CD1c-positive myeloid dendritic cell (primary cell): ENCODE measurements around the gene MID2.
"Not testable (repeated sequence)": the region's sequence is repeated elsewhere in the genome, so short reads cannot be mapped to it uniquely, and the experiment has no call there.

Source experiments
- DNase-seq: peaks from one replicate; pipeline ENCODE4 v3.0.0-alpha.2; 2016; ENCODE audit errors: extremely low spot score

MID2 gene, protein sequence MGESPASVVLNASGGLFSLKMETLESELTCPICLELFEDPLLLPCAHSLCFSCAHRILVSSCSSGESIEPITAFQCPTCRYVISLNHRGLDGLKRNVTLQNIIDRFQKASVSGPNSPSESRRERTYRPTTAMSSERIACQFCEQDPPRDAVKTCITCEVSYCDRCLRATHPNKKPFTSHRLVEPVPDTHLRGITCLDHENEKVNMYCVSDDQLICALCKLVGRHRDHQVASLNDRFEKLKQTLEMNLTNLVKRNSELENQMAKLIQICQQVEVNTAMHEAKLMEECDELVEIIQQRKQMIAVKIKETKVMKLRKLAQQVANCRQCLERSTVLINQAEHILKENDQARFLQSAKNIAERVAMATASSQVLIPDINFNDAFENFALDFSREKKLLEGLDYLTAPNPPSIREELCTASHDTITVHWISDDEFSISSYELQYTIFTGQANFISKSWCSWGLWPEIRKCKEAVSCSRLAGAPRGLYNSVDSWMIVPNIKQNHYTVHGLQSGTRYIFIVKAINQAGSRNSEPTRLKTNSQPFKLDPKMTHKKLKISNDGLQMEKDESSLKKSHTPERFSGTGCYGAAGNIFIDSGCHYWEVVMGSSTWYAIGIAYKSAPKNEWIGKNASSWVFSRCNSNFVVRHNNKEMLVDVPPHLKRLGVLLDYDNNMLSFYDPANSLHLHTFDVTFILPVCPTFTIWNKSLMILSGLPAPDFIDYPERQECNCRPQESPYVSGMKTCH

DNA sequence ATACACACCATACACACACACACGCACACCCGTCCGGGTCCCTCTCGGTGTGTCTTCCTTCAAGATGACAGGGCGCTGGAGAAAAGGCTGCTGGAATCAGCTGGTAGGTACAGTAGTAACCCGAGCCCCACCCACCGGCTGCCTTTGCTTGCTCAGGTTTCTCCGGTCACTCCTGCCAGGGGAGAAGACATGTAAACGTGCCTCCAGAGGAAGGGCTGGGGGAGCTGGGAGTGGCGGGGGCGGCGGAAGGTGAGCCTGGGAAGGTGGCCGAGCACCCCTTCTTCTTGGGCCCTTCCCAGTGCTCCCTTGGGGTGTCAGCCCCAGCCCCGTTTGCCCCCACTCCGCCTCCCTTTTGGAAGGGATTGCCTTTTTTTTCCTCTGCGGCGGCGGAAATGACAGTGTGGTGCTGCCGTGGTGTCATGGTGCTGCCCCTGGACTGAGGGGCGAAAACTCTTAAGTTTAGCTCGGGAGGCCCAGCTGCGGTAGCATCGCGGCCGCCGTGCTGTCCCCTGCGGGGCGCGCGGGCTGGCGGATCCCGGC, at the start of gene MID2:
MID2 (plus strand) TSS at position 169 of the 540 bp plus-strand sequence. CDS start 561 bp downstream, outside the sequence.
- no peak for DNase-seq

DNA sequence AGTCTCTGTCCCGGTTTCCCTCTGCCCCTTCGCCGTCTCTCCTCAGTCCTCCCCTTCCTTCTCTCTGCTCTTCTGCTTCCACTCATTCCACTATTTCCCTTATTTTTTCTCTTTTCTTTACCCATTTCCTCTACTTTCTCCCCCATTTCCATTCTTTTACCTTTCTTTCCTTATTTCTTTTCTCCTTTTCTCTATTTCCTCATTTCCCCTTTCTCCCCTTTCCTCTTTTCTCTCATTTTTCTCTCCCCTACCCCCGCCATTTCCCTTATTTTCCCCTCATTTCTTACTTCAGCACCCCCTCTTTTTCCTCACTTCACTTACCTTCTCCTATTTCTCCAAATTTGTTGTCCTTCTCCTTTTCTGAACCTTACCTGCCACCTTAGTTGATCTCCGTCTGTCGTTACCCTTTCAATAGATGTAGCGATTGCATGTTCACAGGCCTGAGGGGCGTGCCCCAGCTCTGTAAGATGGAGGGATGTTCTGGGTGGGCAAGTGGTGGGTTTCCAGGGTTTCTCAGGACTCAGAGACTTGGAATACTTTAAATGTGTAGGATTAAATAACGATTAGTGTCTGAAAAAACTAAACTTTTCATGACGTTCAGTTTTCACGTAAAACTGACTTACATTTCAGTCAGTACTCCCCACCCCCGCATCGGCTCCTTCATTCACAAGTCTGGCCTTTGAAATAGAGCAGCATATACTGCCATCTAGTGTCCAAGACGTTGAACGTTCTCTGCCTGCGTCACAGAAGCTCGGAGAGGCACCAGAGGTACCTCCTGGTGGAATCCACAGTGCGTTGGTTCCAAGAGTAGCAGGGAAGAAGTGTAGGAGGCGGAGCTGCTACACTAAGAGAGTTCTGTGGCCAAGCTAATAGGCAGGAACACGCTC, 48.8 kb upstream of the MID2 start:
- DNase-seq, result peak; percentile 89

DNA sequence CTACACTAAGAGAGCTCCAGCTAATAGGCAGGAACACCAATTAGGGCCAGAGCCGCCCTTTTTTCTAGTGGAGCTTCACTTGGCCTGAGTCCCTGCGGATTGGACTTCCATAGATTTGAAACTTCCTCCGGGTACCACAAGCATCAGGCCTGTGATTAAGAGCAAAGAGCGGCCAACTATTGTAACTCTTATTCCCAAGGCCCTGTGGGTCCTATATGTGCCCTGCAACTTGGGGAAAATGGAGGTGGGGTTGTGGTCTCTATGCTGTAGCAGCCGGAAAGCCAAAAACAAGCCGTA, 48.2 kb upstream of the MID2 start, which contains the start of gene NCBP2L:
NCBP2L (plus strand) TSS at position 198 of the 297 bp plus-strand sequence. CDS start 16,488 bp downstream, outside the sequence.
- DNase-seq, result no peak

DNA sequence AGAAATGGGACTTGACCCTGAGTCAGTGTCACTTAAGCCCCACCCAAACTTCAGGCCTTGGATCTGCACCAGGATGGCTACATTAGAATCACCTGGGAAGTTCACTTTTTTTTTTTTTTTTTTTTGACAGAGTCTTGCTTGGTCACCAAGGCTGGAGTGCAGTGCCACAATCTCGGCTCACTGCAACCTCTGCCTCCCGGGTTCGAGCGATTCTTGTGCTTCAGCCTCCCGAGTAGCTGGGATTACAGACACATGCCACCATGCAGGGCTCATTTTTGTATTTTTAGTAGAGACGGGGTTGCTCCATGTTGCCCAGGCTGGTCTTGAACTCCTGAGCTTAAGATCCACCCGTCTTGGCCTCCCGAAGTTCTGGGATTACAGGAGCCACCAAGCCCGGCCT, 45.1 kb upstream of the MID2 start:
- DNase-seq, result no peak

DNA sequence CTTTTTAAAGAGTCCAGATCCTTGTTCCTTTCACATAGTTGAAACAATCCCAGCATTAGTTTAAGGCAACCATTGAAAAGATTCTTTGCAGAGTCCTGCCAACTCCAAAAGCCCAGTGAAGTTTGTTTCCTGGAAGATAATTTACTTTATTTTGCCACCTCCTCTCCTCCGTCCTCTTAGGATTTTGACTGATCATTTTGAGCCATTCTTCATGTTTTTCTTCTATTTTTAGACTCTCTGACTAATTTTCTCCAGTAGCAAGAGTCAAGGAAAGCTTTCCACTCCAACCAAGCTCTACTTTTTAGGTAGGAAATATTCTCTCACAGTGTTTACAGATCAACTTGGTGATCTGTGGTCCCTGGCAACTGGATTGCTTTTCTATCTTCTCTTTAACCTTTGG, 37.8 kb upstream of the MID2 start:
- DNase-seq, result no peak

DNA sequence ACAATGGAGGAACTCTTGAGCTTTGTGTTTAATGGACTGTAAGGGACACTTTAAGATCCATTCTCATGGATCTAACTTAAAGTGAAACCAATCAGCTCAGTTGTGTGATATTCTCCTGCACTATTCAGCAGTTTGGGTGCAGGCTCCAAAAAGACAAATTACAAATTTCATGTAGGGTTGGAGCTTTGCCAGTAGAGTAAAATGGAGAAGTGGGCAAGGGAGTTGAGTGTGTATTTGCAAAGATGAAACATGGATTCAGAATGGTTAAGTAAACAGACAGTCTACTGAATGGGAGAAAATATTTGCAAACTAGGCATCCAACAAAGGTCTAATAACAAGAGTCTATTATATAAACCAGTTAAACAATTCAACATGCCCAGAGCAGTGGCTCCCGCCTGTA, 21.2 kb upstream of the MID2 start:
- DNase-seq, result no peak

DNA sequence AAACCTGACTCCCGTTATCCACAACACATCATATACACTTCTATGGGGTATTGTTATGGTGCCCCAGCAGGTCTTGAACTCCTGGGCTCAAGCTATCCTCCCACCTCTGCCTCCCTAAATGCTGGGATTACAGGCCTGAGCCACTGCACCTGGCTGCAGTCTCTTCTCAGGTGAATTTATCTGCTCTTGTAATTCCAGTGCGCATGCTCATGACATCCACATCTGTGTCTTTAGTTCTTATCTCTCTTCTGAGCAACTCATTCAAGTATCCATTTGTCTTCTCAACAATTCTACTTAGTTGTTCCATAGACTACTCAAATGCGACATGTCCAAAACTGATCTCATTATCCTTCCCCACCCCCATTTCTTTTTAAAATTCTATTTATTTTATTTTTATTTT, 20.5 kb upstream of the MID2 start:
- DNase-seq, result no peak

DNA sequence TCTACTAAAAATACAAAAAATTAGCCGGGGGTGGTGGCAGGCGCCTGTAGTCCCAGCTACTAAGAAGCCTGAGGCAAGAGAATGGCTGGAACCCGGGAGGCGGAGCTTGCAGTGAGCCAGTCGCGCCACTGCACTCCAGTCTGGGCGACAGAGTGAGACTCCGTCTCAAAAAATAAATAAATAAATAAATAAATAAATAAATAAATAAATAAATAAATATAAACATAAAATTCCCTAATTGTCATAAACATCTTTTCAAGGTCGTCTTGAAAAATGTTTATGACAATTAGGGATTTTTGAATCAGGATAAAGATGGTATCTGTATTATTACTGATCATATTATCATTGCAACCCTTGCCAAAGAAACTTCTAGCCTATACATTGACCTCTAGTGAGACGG, 15.6 kb upstream of the MID2 start:
- DNase-seq, result not testable (repeated sequence)

DNA sequence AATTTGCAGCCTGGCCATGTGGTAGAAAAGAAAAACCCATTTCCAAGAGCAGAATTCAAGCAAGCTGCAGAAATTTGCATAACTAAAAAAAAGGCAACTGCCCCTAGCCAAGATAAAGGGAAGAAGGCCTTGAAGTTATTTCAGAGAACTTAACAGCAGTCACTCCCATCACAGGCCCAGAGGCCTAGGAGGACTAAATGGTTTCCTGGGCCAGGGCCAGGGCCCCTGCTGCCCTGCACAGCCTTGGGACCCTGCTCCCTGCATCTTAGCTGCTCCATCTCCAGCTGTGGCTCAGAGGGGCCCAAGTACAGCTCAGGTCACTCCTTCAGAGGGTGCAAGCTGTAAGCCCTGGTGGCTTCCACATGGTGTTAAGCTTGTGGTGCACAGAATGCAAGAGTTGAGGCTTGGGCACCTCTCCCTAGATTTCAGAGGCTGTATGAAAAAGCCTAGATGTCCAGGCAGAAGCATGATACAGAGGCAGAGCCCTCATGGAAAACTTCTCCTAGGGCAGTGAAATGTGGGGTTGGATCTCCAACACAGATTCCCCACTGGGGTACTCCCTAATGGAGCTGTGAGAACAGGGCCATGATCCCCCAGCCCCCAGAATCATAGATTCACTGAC, 6.7 kb upstream of the MID2 start:
- no peak for DNase-seq

DNA sequence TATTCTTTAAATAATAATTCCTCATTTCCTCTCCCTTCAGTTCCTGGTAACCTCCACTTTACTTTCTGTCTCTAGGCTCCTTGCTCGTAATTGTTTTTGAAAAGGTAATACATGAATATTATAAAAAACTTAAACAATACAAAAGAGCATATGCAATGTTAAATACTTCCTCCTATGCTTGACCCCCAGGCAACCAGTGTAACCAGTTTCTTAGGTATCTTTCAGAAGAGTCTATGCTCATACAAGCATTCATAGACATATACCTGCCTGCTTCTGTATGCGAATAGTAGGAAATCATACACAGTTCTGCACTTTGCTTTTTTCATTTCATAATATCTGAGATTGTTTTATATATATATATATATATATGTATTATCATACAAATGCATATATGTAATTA, 2.6 kb upstream of the MID2 start:
- DNase-seq, result no peak

DNA sequence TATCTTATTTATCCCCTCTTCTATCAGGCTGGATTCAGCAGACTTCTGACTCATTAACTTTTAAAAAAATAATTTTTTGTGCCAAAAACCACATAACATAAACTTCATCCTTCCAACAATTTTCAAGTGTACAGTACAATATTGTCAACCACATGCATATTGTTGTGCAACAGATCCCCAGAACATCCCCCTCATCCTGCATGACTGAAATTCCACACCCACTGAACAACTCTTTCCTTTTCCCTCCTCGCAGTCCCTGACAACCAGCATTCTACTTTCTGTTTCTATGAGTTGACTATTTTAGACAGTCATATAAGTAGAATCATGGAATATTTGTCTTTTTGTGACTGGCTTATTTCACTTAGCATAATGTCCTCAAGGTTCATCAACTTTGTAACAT, 2.2 kb upstream of the MID2 start:
- peak; percentile 31 for DNase-seq

DNA sequence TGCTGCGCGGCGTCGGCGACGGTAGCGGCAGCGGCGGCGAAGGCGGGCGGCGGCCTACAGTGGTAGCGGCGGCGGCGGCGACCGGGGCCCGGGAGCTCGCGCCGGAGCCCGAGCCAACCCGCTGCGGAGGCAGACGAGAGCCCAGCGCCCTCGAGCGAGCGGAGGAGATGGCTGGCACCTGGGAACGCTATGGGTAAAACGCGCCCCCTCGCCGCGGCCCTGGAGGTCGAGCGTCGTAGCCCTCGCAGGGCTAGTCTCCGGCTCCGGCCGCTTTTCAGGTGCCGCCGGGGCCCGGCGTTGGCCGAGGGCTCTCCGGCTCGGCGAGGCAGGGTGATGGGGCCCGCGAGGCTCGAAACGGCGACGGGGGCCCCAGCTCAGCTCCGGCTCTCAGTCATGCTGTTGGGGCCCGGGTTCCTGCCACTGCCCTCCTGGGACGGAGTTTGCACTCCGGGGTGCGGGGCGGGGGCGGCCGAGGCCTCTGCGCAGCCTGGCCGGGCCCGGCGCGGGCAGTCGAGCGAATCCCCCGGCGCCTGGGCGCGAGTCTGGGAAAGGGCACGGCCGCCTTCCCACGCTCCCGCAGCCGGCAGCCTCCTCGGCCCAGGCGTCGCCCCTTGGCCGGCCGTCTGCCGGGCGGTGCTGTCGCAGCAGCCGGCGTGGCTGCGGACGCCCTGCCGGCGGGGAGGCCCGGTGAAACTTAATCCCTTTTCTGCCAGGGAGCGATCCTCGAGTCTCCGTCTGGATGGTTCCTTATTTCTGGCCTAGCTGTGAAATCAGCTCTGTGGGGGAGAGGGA, 768 bp downstream of the MID2 start:
- peak; percentile 51 for DNase-seq

DNA sequence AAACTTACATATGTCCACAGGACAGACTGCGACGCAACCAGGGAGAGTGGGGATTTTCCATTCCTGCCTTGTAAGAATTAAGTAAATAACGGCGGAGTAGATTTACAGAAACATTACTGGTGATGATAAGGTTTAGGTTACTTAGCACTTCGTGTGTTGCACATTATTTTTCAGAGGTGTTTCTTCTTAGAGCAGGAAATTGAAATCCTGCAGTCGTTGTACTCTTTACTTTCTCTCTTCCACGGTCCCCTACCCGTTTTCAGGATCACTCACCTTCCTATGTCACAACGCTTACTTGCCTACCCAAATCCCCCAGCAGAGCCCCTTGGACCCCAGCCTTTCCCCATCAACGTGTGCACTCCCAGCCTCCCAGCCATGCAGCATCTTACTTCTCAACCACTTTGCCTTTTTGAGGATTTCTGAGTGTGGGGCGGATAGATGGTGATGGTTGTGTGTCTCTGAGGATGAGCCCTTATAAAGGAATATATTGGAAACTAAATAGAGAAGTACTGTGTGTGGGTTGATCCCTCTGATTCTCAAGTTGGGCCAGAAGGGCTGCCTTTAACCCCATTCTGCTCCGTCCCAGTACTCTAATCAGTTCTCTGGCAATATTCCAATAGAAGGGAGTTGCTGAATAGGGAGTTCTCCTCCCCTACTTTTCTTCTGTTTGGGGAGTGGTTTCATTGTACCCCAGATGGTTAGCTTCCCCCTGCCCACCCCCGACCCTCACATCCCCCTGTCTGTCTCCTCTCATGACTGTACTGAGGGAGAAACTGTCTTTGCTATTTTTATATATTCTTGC, 1.6 kb downstream of the MID2 start:
- DNase-seq, result peak; percentile 15

DNA sequence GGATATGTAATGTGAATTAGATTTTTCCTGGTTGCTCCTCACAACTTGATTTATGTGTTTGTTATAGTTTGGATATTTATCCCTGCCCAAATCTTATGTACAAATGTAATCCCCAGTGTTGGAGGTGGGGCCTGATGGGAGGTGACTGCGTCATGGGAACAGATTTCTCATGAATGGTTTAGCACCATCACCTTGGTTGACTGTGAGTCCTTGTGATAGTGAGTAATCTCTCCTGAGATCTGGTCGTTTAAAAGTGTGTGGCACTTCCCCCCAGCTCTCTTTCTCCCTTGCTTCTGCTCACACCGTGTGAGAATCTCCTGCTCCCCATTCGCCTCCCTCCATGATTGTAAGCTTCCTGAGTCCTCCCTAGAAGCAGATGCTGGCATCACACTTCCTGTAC, 2.2 kb downstream of the MID2 start:
- no peak for DNase-seq

DNA sequence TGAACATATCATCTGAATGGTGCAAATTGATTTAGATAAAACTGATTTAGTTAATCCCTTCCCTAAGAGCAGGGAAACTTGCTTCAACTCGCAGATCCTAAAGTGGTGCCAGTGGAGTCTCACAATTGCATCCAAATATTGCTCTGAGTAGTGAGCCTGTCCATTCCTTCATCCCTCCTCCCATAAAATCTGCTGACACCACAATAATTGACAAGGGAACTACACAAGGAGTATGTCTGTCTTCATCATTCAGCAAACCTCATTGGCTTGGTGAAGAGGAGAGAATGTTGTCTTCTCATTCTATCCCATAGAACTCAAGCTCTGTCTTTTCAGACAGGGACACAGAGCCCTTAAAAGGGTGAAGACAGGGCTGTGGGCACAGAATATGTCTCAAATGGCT, 4.2 kb downstream of the MID2 start:
- DNase-seq, result no peak

DNA sequence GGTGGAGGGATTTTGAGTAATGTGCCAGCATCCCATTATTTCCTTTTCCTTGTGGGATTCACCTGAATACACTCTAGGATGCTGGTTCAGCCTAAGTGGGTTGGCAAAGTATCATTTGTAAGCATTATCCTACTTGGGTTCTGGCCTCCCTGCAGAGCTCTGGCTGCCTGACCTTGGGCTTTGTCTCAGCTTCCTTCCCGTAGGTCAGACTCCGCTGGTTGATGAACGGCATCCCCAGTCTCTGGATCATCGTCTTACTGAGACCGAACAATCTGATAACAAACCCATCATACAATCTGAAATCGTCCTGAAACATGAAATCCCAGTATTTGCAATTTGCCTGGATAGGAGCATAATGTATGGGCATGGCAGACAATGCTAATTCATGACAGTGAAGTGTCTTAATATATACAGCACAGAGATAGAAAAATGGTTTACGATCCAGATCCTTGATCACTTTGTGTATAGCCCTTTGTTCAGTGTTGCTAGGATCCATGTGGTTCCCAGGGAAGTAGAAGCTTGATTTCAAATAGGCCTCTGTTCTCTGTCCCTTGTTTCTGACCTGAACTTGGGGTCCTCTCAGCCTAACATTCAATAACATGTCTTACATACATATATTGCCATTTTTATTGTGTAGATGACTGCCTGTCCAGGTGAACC, 5.5 kb downstream of the MID2 start:
- DNase-seq, result no peak

DNA sequence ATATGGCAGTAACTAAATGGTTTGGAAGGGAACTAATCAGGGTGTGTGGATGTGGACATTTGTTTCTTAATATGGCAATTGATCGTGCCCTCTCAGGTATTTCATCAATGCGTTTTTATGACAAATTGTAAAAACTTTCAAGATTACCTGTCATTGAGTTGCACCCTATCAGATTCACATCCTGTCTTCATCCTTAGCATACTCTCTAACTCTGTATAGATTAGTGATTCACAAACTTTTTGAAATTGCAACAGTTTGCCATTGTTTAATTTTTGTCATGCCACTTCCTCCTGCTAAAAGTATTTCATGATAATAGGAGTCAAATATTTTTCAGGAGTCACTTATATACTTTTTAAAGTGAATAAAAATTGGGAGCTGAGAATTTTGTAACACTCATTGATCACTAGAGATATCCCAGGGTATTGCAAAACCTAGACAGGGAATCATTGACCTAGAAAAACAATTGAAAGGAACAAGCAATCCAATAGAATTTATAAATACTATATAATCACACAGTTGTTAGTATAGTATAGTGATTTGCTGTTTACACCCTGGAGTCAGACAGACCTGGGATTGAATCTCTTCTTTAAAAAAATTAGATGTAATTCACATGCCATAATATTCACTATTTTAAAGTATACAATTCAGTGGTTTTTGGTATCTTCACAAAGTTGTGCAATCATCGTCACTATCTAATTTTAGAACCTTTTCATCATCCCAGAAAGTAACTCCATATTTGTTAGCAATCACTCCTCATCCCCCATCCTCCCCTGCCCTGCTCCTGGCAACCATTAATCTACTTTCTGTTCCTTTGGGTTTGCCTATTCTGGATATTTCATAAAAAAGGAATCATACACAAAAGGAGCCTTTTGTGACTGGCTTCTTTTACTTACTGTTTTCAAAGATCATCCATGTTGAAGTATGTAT, 8.9 kb downstream of the MID2 start:
- no peak for DNase-seq

DNA sequence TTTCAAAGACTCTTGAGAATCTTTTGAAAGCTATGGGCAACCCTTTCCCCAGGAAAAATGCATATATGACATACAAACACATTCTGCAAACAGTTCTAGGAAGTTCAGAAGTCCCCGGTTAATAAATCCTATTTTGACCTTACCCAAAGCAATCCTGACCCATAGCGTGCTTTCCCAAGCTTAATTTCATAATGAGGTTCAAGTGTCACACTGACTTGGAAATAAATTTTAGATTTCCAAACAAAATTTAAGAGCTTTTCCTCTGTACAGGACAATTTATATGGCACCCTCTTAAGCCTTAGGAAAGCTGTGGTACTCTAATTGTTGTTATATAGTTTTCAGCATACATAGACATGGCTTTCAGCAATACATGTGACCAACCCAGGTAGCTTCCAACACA, 11.3 kb downstream of the MID2 start:
- no peak for DNase-seq
